Fibroblast of villous mesenchyme (primary cell): ENCODE data around the gene RTN4RL2. TPM values are rescaled to one million over a fixed set of nuclear protein-coding genes. Genes with fewer than 3 reads are reported as not detected.

Experiments
- DNase-seq: peaks from one replicate; pipeline ENCODE4 v3.0.0-alpha.2; 2010; ENCODE audit warnings: low read depth
- H3K4me3 ChIP-seq: 2 replicates; pipeline ENCODE4 v1.5.1; 2011; ENCODE audit warnings: low read depth, mild to moderate bottlenecking, low read length
- CTCF ChIP-seq: IDR thresholded peaks from 2 replicates; pipeline ENCODE4 v1.5.1; 2012; ENCODE audit warnings: low read depth, mild to moderate bottlenecking, low read length; ENCODE audit not compliant: insufficient read depth
- total RNA-seq: library from RNA; depleted of rRNA; stranded (reverse); fragments of >200 nt; gene quantifications from 2 replicates; pipeline ENCODE4 v1.2.3, GENCODE V29; 2012

The RTN4RL2 gene
- total RNA-seq, 1 donor: not detected

GRCh38 chr11:57425565-57426438 lies 34.5 kb upstream of the RTN4RL2 start:
- peak; percentile 14 for DNase-seq
- no peak for TF ChIP-seq CTCF
- H3K4me3 ChIP-seq: peak overlapping the region; percentile 53

- H3K4me3 ChIP-seq: peak overlapping the region; percentile 53
- DNase-seq: peak; percentile 32
- TF ChIP-seq CTCF: no peak
These were observed 33.8 kb upstream of the RTN4RL2 start for GRCh38 chr11:57426439-57426928.

- TF ChIP-seq CTCF: no peak
- DNase-seq: peak; percentile 86
- peak within 1 kb of the TSS; percentile 53 for H3K4me3 ChIP-seq
These were observed 33.2 kb upstream of the RTN4RL2 start, which contains the start of gene SLC43A3 for GRCh38 chr11:57426929-57427726. TSS of gene SLC43A3 (minus strand) at chr11:57427121. CDS start at chr11:57426172, 949 bp downstream.

- no peak overlapping the region for H3K4me3 ChIP-seq
- DNase-seq: peak; percentile 60
- no peak for TF ChIP-seq CTCF
These were observed 32.6 kb upstream of the RTN4RL2 start for GRCh38 chr11:57427727-57428082.

- no peak for TF ChIP-seq CTCF
- DNase-seq: no peak
These were observed 31.7 kb upstream of the RTN4RL2 start for GRCh38 chr11:57428643-57429042.

GRCh38 chr11:57429946-57430345 lies 30.4 kb upstream of the RTN4RL2 start:
- DNase-seq: no peak
- H3K4me3 ChIP-seq: no peak overlapping the region
- no peak for TF ChIP-seq CTCF

More at GRCh38 chr11:57428643-57429042, 31.7 kb upstream of the RTN4RL2 start:
- H3K4me3 ChIP-seq: no peak overlapping the region
